ENCODE measurements around the gene KLK1.

KLK1 gene

DNA sequence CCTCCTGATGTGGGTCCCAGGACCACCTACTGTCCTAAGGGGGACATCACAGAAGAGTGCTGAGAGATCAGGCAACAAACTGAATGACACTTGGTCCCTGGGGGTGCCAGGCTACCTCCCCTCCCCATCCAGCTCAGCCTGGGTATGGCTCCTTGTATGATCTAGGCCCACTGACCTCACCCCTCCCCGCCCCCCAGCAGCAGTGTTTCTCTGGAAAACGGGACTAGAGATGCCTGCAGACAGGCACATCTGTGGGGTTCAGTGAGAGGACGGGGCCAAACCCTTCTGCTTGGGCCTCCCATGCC, 24.1 kb downstream of the KLK1 start:
- peaks cover 9% of the 10 kb centered on the region for H3K4me1 ChIP-seq
- no peak overlapping the region for H2AFZ ChIP-seq
- H3K79me2 ChIP-seq, result peaks cover 12% of the 10 kb centered on the region
- H3K27ac ChIP-seq, result no peak overlapping the region
- H3K9ac ChIP-seq, result no peak overlapping the region
- no peaks in the 10 kb centered on the region for H3K9me3 ChIP-seq (ENCODE audit: control insufficient read depth, low read length)
- TF ChIP-seq, protein P1, sequence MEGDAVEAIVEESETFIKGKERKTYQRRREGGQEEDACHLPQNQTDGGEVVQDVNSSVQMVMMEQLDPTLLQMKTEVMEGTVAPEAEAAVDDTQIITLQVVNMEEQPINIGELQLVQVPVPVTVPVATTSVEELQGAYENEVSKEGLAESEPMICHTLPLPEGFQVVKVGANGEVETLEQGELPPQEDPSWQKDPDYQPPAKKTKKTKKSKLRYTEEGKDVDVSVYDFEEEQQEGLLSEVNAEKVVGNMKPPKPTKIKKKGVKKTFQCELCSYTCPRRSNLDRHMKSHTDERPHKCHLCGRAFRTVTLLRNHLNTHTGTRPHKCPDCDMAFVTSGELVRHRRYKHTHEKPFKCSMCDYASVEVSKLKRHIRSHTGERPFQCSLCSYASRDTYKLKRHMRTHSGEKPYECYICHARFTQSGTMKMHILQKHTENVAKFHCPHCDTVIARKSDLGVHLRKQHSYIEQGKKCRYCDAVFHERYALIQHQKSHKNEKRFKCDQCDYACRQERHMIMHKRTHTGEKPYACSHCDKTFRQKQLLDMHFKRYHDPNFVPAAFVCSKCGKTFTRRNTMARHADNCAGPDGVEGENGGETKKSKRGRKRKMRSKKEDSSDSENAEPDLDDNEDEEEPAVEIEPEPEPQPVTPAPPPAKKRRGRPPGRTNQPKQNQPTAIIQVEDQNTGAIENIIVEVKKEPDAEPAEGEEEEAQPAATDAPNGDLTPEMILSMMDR (IDR thresholded peaks at IDR 0.05), result no peak
- no peaks in the 10 kb centered on the region for H3K27me3 ChIP-seq (ENCODE audit: control insufficient read depth, insufficient read depth, low read length)
- H3K4me2 ChIP-seq (ENCODE audit: low read length), result no peak overlapping the region
- no peak overlapping the region for H3K4me3 ChIP-seq (ENCODE audit: low read depth, low read length)
- H3K36me3 ChIP-seq (ENCODE audit: control insufficient read depth, insufficient read depth, low read length), result no peaks in the 10 kb centered on the region

DNA sequence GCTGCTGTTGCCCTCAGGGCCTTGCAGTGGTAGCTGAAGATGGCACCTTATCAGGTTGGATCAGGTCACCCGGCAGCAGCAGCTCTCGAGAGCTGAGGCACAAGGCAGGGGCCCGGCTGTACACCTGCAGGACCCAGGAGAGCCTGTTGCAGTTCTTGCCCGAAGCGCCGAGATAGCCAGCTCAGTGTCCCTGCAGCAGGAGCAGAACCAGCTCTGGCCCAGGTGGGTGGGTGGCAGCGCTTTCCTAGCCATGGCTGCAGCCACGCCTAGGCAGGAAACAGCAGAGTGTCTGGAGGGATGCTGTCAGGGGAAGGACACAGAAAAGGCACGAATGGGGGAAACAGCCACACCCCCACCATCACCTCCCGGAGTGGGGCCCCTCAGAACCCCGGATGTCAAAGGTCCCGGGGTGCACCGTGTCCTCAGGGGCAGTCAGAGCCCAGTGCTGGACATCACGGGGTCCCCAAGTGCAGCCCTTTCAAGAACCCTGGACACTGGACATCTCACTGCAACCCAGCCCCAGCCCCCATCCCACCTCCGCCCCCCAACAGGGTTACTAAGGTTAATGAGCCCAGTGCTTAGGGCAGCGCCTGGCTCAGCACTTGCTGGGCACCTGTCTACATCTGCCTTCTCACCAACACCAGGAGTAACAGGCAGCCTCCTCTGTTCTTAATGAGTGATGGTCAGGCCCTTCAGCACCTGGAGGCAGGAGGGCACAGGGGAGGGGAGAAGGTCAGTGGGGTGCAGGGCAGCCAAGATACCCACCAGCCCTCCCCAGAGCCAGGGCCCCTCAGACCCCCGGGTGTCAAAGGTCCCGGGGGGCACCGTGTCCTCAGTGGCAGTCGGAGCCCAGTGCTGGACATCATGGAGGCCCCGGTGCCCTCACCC, 24.7 kb downstream of the KLK1 start:
- H3K9ac ChIP-seq, result no peak overlapping the region
- no peaks in the 10 kb centered on the region for H3K9me3 ChIP-seq (ENCODE audit: control insufficient read depth, low read length)
- peaks cover 9% of the 10 kb centered on the region for H3K4me1 ChIP-seq
- peaks cover 12% of the 10 kb centered on the region for H3K79me2 ChIP-seq
- no peak overlapping the region for H3K4me2 ChIP-seq (ENCODE audit: low read length)
- H2AFZ ChIP-seq, result no peak overlapping the region
- no peaks in the 10 kb centered on the region for H3K36me3 ChIP-seq (ENCODE audit: control insufficient read depth, insufficient read depth, low read length)
- H3K27ac ChIP-seq, result no peak overlapping the region
- H3K4me3 ChIP-seq (ENCODE audit: low read depth, low read length), result no peak overlapping the region
- TF ChIP-seq, protein P1 (IDR thresholded peaks at IDR 0.05), result no peak
- H3K27me3 ChIP-seq (ENCODE audit: control insufficient read depth, insufficient read depth, low read length), result no peaks in the 10 kb centered on the region

DNA sequence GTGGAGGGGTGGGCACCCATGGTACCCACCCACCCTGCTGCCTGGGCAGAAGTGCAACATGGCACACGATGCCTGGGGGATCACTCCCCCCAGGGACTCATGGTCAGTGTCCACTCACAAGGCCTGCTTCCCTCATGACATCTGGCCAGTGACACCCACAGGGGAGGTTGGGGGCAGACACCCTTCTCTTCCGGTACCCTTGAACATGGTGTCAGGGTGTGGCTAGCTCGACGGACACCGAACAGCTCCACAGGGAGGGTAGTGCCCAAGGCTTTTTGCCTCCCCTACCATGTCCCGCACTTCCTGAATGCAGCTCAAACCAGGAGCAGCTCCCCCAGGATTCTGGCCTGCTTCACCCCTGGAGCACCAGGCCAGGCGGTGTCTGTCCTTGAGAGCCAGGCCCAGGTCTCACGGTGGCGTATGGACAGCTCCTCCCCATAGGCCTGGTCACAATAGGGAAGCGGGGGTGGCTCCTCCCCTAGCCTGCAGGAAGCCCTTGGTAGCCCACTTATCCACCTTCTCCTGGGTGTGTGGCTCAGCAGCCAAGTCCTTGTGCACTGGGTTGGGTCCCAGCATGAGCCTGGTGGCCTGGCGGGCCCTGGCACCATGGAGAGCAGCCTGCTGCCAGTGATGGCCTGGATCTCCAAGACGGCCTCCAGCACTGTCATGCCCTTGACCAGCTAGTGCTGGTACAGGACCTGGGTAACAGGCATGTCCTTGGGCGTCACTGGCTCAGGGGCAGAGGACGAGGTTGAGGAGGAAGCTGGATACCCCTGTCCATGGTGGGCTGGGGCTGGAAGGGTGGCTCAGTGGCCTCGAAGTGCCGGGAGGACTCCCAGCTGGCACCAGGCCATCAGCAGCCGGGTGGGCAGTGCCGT, 25.6 kb downstream of the KLK1 start:
- Histone ChIP-seq H3K27ac (no peak overlapping the region), H2AFZ (no peak overlapping the region), H3K36me3 (ENCODE audit: control insufficient read depth, insufficient read depth, low read length) (no peaks in the 10 kb centered on the region)

DNA sequence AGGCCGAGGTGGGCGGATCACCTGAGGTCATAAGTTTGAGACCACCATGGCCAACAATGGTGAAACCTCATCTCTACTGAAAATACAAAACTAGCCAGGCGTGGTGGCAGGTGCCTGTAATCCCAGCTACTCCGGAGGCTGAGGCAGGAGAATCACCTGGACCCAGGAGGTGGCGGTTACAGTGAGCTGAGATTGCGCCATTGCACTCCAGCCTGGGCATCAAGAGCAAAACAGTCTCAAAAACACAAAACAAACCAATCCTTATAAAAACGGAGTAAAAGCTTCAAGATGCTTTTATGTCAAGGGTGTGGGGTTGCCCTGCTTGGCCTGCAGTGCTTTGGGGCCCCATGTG, 26.2 kb downstream of the KLK1 start:
- no peaks in the 10 kb centered on the region for H3K27me3 ChIP-seq (ENCODE audit: control insufficient read depth, insufficient read depth, low read length)

More for the DNA sequence above, 25.6 kb downstream of the KLK1 start:
- Histone ChIP-seq H3K9ac (no peak overlapping the region), H3K9me3 (ENCODE audit: control insufficient read depth, low read length) (no peaks in the 10 kb centered on the region), H3K4me3 (ENCODE audit: low read depth, low read length) (no peak overlapping the region), H3K79me2 (peaks cover 6% of the 10 kb centered on the region), H3K27me3 (ENCODE audit: control insufficient read depth, insufficient read depth, low read length) (no peaks in the 10 kb centered on the region), H3K4me2 (ENCODE audit: low read length) (no peak overlapping the region), H3K4me1 (peaks cover 3% of the 10 kb centered on the region)
- TF ChIP-seq, protein P1 (IDR thresholded peaks at IDR 0.05), result no peak

More for the DNA sequence above, 26.2 kb downstream of the KLK1 start:
- Histone ChIP-seq H3K4me1 (no peaks in the 10 kb centered on the region), H3K4me2 (ENCODE audit: low read length) (no peak overlapping the region), H3K4me3 (ENCODE audit: low read depth, low read length) (no peak overlapping the region), H3K36me3 (ENCODE audit: control insufficient read depth, insufficient read depth, low read length) (no peaks in the 10 kb centered on the region), H3K9me3 (ENCODE audit: control insufficient read depth, low read length) (no peaks in the 10 kb centered on the region), H3K27ac (no peak overlapping the region), H3K79me2 (no peaks in the 10 kb centered on the region), H2AFZ (no peak overlapping the region), H3K9ac (no peak overlapping the region)
- TF ChIP-seq, protein P1 (IDR thresholded peaks at IDR 0.05), result no peak
